Epidermal melanocyte (primary cell): ENCODE measurements around the gene PGM5.
"Not testable (repeated sequence)": the region's sequence is repeated elsewhere in the genome, so short reads cannot be mapped to it uniquely, and the experiment has no call there.

Experiments used
- DNase-seq: peaks from one replicate; pipeline ENCODE4 v3.0.0; 2011; ENCODE audit warnings: low spot score; ENCODE audit not compliant: insufficient read length

PGM5 gene

DNA sequence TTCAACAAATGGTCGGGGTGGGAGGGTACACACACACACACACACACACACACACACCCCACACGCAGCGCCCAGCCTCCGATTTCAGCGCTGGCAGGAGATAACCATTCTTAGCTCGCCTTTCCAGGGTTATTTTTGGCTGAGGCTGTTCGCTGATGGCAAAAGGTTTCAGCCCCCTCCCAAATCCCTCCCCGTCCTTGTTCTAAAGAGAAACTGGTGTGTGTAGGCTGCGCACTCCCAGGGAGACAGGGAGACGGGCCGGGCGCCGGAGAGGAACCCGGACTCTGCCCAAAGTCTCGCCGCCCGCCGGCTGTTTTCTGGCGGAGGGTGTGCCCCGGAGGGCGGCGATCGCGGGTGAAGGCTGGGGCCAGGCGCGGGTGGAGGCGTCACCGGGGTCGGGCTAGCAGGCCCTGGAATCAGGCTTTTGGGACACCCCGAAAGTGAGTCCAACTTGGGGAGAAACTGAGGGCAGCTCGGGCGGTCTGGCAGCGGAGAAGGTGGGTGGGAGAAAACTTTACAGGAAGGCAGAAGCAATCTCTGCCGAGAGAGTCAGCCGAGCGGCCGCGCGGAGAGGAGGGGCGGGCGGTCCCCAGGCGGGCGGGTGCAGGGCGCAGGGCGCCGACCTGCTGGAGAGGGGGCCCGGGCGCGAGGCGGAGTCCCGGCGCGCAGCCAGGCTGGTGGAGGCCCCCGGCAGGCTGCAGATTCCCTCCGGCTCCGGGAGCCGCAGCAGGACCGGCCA, at the start of gene PGM5:
Gene PGM5 (plus strand): TSS at position 232 of the 739 bp plus-strand sequence. CDS start 517 bp downstream, outside the sequence.
- not testable (repeated sequence) for DNase-seq

DNA sequence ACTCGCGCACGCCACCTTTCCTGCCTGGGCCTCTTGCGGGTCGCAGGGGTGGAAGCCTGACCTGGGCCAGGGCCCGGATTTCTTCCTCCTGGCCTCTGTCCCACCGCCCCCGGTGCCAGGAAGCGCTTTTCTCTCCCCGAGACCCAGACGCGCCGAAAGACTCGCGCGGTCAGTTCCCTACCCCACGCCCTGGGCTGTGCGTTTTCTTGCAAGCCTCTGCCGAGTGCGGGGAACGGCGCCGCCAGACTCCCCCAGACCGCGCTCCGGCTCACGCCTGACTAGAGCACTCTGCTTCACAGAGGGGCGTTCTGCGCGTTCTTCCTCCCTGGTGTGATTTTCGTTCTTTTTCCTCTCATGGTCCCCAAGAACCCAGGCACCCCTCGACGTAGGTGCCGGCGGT, 49.3 kb upstream of the PGM5 start:
- not testable (repeated sequence) for DNase-seq

DNA sequence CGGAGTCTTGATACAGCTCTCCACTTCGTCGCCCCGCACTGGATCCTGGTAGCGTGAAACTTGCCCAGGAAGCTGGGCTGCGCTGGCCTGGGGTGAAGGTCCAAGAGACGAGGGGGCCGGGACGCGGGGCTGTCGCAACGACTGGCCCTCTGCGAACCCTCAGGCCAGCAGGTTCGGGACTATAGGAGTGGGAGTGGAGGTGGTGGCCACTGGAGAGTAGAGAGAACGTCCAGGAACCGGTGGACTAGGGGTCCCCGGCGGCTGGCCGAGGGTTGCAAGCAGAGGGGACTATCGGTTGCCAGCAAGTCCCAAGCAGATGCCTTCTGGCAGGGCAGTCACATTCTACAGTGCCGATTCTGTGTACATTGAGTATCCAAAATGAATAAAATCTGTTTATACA, 48.8 kb upstream of the PGM5 start:
- not testable (repeated sequence) for DNase-seq

DNA sequence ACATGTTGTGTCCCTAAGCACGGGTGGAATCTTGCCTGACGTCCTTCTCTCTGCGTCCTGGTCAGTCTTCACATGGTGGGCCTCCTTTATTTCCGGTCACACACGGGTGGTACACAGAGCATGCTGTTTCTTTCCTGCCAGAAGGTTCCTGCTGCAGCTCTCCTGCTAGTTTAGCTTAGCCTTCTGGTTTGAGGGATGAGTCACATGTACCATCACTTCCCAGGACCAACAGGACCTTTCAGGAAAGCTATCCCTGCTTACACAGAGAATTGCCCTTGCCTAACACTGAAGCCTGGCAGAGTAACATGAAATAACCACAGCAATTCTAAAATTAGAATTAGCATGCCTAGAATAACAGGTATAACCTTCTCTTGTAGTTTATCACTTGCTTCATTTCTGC, 45.2 kb upstream of the PGM5 start:
- not testable (repeated sequence) for DNase-seq

DNA sequence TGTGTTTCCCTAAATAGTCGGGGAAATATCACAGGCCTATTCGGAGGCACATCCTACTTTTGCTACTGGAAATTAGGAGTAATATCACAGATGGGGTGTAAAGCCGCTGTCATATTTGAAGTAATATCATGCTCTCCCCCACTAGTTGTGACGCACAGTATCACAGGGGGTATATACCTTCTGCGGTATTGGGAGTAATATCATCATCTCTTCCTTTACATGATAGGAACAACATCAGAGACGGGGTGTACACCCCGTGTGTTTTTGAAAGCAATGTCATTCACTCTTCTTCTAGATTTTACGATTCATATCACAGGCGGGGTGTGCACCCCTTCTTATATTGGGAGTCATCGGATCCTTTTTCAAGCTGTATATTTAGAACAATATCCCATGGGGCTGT, 38.2 kb upstream of the PGM5 start:
- not testable (repeated sequence) for DNase-seq

DNA sequence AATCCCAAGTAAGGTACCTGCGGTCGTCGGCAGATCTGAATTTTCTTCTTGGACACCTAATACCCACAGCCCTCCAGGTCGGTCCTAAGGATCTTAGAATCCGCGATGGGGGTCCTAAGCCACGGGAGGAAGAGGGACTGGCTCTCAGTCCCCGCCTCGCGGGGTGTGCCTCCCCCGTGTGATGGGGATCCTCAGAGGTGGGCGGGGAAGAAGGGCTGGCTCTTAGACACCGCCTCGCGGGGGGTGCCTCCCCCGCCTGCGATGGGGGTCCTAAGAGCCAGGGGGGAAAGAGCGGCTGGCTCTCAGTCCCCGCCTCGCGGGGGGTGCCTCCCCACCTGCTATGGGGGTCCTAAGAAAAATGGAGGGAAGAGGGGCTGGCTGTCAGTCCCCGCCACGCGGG, 32.7 kb upstream of the PGM5 start:
- not testable (repeated sequence) for DNase-seq

DNA sequence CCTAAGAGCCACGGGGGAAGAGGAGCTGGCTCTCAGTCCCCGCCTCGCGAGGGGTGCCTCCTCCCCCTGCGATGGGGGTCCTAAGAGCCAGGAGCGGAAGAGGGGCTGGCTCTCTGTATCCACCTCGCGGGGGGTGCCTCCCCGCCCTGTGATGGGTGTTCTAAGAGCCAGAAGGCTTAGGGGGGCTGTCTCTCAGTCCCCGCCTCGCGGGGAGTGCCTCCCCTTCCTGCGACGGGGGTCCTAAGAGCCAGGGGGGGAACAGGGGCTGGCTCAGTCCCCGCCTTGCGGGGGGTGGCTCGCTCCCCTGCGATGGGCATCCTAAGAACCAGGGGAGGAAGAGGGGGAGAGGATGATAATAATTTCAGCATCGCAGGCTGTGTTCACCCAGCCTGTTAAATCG, 31.9 kb upstream of the PGM5 start:
- DNase-seq, result not testable (repeated sequence)

DNA sequence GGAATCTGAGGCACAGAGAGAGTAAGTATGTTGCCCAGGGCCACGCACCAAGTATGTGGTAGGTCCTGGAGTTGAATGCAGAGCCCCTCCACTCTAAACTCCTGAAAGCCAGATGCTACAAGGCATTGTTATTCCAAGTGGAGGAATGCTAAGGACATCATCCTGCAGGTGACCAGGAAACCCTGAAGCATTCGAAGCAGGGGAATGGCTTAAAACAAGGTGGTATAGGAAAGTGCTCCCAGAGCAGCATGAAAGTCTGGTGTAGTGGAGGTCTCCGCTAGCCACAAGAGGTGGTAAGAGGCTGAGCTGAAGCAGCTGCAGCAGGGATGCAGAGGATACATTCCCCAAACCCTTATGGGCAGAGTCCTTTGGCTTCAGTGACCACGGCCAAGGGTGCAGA, 27.3 kb upstream of the PGM5 start:
- DNase-seq, result not testable (repeated sequence)

DNA sequence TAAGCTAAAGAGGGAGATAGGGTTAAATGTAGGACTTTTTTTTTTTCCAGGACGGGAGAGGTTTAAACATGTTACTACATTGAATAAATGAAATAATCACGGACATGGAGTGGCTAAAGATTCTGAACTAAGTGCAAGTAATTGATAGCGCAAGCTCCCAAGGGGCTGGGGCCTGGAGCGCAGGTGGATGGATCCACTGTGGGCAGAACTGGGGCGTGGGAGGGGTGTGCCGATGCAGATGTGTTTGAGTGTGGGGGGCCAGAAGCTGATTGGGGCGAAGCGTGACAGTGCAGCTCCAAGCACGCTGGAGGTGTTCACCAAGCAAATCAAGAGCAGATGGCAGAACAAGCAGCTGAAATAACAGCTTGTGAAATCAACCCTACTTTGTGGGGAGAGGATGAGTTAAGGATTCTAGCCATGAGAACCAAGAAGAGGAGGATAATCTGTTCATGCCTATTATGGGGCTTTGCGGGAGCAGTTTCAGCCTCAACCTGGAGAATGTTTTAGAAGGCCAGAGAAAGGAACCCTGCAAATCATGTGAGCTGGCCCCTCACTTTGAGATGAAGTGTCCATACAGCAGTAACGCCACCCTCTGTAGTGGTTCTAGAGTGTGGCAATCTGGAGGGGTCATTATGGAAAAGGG, 25.8 kb upstream of the PGM5 start:
- not testable (repeated sequence) for DNase-seq

DNA sequence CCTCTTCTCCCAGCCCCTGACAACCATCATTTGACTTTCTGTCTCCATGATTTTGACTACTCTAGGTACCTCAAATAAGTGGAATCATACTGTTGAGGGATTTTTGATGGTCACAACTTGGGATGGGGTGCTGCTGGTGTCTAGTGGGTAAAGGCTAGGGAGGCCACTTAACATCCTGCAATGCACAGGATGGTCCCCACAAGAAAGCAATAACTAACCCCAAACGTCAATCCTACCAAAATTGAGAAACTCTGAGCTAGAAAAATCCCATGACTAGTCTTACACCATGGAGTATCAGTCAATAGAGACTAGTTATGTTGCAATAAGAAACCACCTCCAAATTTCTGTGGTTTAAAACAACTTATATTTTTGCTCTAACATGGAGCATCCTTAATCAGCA, 24.3 kb upstream of the PGM5 start:
- DNase-seq, result not testable (repeated sequence)

DNA sequence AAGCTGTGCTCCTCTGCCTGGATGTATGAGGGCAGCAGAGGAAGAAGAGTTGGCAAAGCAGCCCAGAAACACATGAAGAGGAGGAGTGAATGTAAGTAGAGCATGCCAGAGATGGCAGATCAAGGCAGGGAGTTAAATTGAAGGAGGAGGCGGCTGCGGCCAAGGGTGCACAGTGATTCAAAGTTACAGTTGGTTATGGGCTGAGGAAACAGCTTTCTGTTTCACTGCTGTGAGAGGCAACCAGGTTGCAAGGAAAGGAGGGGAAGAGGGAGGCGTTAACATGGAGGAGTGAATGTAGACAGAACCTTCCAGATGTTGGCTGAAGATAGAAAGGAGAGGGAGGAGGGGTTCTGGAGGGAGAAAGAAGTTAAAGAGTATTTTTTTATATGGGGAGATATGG, 20.5 kb upstream of the PGM5 start:
- not testable (repeated sequence) for DNase-seq

DNA sequence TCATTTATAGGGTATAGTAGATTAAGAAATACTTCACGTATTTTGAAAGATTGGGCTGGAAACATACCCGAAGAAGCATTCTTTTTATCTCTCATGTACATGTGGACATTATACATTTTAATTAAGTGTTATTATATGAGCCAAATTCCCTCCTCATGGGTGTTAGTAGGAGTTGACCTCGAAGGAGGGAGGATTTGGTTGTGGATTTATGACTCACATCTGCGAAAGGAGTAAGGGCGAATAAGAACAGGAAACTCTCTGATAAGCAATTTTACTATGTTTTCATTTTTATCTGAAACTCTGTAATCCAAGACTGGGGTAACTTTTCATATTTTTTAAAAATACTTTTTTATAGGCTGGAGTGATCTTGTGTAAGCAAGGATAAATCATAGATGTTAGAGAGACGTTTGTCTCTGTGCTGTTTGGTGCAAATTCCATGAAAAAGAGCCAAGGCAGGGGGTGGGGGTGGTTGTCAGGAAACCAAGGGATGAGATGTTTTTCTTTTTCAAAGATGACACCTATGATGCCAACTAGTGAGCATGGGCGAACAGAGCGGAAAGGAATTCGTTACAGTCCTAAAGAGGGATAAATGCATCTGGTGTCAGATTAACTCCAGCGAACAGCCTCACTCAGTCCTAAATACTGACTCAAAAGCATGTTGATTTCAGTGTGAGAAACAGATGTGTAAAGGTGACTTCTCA, 19.6 kb upstream of the PGM5 start:
- DNase-seq, result not testable (repeated sequence)

DNA sequence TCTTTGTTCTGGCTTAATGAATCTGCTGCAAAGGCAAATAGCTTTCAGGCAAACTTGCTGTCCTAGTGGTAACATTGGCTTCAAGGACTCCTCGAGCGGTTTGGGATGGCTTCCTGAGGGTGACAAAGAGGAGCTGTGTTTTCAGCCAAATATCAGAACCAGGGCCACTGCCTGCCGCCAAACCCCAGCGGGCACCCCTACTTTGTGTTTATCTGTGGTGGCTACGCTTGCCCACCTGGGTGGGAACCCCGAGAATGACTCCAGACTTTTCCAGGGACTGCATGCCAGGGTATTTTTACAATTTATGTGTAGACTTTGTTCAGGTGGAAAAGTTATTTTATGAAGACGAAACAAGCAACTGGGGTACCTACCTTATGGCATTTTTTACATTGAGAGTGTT, 18.4 kb upstream of the PGM5 start:
- not testable (repeated sequence) for DNase-seq

DNA sequence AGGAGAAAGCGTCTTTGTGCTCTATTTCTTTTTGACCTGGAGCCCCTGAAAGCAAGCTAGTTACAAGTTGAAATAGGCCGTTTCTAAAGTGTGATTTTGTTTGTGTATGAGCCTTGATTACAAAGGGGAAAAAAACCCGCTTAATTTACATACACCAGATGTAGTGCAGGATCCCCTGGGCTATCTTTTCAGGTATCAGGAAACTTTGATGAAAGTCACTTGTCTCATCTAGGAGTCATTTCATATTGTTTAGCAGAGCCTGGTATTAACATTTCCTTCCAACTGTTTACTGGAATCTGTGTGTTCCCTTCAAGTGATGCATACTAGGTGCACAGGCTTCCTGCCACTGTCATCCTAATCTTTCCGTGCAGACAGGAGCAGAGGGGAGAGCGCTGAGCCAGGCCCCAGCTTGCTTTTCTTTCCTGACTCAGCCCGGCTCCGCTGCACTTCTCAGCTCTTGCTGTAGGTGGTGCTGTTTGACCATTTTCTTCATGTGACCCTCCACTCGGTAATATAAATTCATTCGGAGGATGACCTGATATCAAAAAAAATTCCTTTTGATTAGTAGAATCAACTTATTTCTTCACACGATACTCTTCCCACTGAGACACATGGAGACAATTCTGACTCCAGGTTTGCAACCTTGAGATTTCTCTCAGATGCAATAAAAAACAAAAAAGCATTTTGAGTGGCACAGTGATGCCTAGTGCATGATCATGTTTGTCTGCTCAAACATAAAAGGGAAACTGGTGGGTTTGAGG, 14.0 kb upstream of the PGM5 start:
- DNase-seq, result not testable (repeated sequence)

DNA sequence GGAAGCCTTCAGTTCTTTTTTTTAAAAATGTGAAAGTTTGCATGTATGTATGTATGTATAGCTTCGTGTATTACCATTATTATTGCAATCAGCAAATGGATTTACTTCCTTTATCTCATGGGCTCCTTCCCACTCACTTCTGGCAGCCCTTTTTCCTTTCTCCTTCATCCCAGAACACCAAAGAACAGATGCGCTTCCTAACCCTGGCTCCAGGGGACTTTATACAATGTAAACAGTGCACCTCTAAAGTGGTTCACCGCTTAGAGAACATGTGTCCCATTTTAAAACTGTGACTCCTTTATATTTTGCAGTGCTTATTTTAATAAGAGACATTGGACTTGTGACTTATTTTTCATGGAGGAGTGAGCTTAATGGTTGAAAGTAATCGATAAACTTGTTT, 13.2 kb upstream of the PGM5 start:
- DNase-seq, result not testable (repeated sequence)

DNA sequence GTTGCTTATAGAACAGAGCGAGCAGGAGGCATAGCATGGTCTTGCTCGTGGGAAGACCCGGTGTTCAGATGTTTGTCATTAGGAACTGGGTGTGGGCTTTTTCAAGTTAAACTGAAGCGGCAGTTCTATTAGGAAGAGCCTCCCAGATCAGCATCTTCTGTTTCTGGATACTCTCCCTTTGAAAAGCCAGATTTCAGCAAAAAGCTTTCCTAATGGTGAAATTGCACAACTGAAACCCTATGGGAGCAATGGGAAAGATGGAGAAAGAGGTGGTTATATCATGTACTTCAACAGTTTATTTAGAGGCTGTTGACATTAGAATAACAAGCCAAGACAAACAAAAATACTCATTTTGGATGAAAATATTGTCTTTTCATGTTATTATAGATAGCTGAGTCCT, 12.4 kb upstream of the PGM5 start:
- not testable (repeated sequence) for DNase-seq

DNA sequence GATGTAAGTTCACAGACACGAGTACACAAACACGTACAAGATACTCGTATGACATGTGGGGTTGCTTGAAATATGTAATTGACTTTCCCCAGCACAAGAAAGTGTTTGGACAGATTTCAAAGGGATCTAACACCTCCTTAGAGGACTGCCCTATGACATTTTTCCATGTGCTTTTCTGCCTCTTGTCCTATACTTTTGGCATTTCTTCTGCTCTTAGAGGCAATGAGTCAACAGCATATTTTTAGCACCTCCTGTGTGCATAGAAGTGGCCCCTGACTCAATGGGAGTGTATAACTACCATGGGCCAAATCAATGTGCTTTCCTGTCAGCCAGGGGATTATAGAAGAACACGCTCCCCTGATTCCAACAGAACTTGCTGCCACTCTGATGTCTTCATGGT, 4.7 kb upstream of the PGM5 start:
- DNase-seq, result not testable (repeated sequence)

DNA sequence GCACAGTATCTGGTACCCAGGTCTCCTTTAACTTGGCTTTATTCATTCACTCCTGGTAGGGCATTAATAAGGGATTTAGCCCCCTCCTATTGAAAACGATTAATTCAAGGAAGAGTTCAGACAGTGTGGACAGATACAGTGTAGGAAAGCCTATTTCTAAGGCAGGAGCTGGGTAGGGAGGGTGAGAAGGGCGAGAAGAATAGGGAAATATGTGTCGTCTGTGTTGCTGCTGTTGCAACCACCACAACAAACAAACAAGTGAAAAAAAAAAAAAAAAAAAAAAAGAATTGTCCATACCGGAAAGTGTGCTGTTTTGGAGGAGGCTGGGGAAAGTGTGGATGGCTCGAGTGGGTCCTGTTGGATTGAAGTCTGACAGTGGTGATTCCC, 425 bp upstream of the PGM5 start:
- DNase-seq, result not testable (repeated sequence)

DNA sequence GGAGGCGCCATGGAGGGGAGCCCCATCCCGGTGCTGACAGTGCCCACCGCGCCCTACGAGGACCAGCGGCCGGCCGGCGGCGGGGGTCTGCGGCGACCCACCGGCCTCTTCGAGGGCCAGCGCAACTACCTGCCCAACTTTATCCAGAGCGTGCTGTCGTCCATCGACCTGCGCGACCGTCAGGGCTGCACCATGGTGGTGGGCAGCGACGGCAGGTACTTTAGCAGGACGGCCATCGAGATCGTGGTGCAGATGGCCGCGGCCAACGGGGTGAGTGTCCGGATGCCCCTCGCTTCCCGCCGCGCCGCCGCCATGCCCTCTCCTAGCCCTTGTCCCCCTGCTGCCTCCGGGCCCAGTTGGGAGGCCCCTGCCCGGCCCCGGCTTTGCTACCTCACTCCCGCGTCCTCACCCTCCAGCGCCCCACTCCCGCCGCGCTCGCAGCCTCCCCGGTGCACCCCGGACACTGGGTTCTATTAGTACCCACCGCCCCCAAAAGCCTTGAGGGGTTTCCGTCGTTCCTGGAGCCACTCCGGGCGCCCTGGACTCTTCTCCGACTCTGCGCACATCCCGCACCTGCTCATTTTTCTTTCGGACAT, 806 bp downstream of the PGM5 start:
- DNase-seq, result not testable (repeated sequence)

DNA sequence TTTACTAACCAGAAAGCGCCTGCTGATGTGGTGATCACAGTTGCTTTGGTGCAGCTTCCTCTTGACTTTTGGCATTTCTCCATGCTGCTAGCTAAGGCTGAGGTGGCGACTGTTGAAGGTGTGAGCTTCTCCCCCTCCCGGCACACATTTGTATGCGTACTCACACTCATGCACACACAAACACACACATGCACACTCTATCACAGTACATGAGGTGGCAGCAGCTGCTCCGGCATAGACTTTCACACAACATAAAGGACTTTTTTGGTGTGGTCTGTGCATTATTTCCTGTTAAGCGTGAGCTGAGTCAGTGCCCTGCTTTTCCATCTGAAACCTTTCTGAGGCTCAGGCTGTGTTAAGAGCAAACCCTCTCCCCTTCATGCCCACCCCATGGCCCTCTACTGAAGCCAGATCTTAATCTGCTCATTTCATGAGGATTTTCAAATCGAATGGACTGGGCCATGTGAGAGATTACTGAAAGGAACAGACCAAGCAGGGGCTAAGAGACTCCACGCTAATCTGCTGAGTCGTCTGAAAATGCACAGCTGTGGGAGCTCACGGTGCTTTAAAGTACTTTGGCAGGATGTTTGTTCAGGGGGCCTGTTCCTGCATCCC, 10.6 kb downstream of the PGM5 start:
- not testable (repeated sequence) for DNase-seq

DNA sequence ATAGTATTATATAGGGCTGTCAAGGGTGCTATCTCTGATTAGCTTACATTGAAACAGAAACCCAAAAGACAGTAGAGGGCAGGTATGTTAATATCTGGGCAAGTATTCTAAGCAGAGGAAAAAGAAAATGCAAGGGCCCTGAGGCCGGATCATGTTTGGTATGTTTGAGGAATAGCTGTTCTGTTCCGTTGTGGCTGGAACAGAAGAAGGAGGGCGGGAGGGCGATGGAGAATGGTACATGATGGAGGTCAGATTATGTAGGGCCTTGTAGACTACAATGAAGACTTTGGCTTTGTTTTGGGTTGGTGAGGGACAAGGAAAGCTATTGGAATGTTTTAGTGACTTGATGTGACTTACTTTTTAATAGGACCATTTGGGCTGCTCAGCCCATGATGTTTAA, 19.4 kb downstream of the PGM5 start:
- not testable (repeated sequence) for DNase-seq
